NT2/D1 (cell line): ENCODE results near the gene CREB3.

Source experiments
- YY1 ChIP-seq: IDR thresholded peaks from 2 replicates; pipeline ENCODE4 v1.6.1; 2011; ENCODE audit not compliant: insufficient read length, insufficient read depth
- ZNF274 ChIP-seq: IDR thresholded peaks from 2 replicates; pipeline ENCODE4 v1.6.1; 2011; ENCODE audit warnings: mild to moderate bottlenecking, low read depth, low read length

- TF ChIP-seq YY1 (no peak), ZNF274 (no peak)
These were observed 4.7 kb downstream of the CREB3 start for GRCh38 chr9:35737143-35737542.
